ENCODE measurements around the gene SURF2.

GRCh38 chr9:133354766-133355165 is 1.6 kb upstream of the SURF2 start:
- TF ChIP-seq POLR2A (IDR thresholded peaks at IDR 0.05; ENCODE audit: low read depth) (no peak), EP300 (IDR thresholded peaks at IDR 0.05) (no peak), CTCF (IDR thresholded peaks at IDR 0.05) (no peak)
